ENCODE measurements around the gene MAP2K6. TPM values are rescaled to one million over a fixed set of nuclear protein-coding genes. Genes with fewer than 3 reads are reported as not detected.

The MAP2K6 gene
- total RNA-seq, 1 experiment from 2014 or later: 17.7 TPM

DNA sequence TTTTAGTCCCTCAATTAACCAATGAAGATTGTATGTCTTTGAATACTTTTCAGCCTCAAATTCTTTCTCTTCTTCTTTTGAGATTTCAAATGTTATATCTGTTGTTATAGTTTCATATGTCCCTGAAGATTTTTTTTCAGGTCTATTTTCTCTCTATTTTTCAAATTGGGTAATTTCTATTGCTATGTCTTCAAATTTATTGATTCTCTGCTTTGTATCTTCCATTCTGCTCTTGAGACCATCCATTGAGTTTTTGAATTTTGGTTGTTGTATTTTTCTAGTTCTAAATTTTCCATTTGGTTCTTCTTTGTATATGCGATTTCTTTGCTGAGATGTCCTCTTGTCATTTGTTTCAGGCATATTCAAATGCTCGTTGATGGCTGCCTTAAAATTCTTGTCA is 26.7 kb downstream of the MAP2K6 start:
- no peaks in the 10 kb centered on the region for H3K79me2 ChIP-seq (ENCODE audit: insufficient read depth, low read length)

More for the DNA sequence above, 26.7 kb downstream of the MAP2K6 start:
- no peak overlapping the region for H2BK20ac ChIP-seq (ENCODE audit: low read depth, low read length, poor library complexity, severe bottlenecking)
- no peak overlapping the region for H3T11ph ChIP-seq (ENCODE audit: low read length)
- H3K9me3 ChIP-seq (ENCODE audit: control insufficient read depth, low read depth, low read length): no peaks in the 10 kb centered on the region
- H3K4ac ChIP-seq (ENCODE audit: low read depth, low read length): no peak overlapping the region
- no peak overlapping the region for H2BK5ac ChIP-seq (ENCODE audit: insufficient read length, low read length)
- Mint-ChIP-seq H3K9me3 (peaks cover 0 to 3% of the 10 kb centered on the region in 2 experiments; a peak in 2 of 5 replicates), H3K4me1 (peaks cover 11 to 15% of the 10 kb centered on the region in 2 experiments), H3K36me3 (ENCODE audit: insufficient read depth in 1 of 3, low read depth in 3 of 3) (peaks cover 0 to 7% (median 0%) of the 10 kb centered on the region in 3 experiments; a peak in 3 of 7 replicates), H3K4me3 (no peak overlapping the region), H3K27me3 (ENCODE audit: low read depth) (no peaks in the 10 kb centered on the region), H3K27ac (no peak overlapping the region)
- no peak overlapping the region for H2BK12ac ChIP-seq (ENCODE audit: insufficient read length, low read depth, low read length)
- no peaks in the 10 kb centered on the region for H4K20me1 ChIP-seq (ENCODE audit: control insufficient read depth, insufficient read depth, insufficient read length)
- TF ChIP-seq, protein P1, sequence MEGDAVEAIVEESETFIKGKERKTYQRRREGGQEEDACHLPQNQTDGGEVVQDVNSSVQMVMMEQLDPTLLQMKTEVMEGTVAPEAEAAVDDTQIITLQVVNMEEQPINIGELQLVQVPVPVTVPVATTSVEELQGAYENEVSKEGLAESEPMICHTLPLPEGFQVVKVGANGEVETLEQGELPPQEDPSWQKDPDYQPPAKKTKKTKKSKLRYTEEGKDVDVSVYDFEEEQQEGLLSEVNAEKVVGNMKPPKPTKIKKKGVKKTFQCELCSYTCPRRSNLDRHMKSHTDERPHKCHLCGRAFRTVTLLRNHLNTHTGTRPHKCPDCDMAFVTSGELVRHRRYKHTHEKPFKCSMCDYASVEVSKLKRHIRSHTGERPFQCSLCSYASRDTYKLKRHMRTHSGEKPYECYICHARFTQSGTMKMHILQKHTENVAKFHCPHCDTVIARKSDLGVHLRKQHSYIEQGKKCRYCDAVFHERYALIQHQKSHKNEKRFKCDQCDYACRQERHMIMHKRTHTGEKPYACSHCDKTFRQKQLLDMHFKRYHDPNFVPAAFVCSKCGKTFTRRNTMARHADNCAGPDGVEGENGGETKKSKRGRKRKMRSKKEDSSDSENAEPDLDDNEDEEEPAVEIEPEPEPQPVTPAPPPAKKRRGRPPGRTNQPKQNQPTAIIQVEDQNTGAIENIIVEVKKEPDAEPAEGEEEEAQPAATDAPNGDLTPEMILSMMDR (conservative IDR thresholded peaks at IDR 0.05): no peak
- no peaks in the 10 kb centered on the region for H3K79me1 ChIP-seq (ENCODE audit: insufficient read depth, low read depth, low read length, poor library complexity, severe bottlenecking)
- H3K27me3 ChIP-seq (ENCODE audit: insufficient read depth, low read length): no peaks in the 10 kb centered on the region
- no peak overlapping the region for H3K56ac ChIP-seq (ENCODE audit: insufficient read length, low read depth, low read length)
- no peak overlapping the region for H4K91ac ChIP-seq (ENCODE audit: insufficient read length, low read depth, low read length)
- no peak overlapping the region for H2AK5ac ChIP-seq (ENCODE audit: insufficient read length, low read length)
- no peak overlapping the region for H3K9ac ChIP-seq (ENCODE audit: extremely low read depth, insufficient read length, low read length)
- H3K23me2 ChIP-seq (ENCODE audit: insufficient read length, low read depth, low read length, poor library complexity, severe bottlenecking): no peaks in the 10 kb centered on the region
- H4K5ac ChIP-seq (ENCODE audit: insufficient read length, low read depth, low read length): no peak overlapping the region
- no peak overlapping the region for H3K14ac ChIP-seq (ENCODE audit: insufficient read depth, low read length)
- no peak overlapping the region for H2BK120ac ChIP-seq (ENCODE audit: low read depth, low read length, poor library complexity, severe bottlenecking)
- no peak overlapping the region for H3K27ac ChIP-seq (ENCODE audit: insufficient read length, low read depth, low read length)
- no peak overlapping the region for H3K18ac ChIP-seq (ENCODE audit: insufficient read length, low read depth, low read length)
- H3K23ac ChIP-seq (ENCODE audit: insufficient read length, low read depth, low read length): no peak overlapping the region
- H3K4me2 ChIP-seq (ENCODE audit: insufficient read depth, insufficient read length, low read length): no peak overlapping the region
- no CpG with 5 or more reads among the region's 2 CpGs for WGBS (ENCODE audit: extremely low coverage, insufficient read length, low lambda C conversion rate)
- H4K8ac ChIP-seq (replicated peaks; ENCODE audit: insufficient read length, low read depth, low read length): no peak overlapping the region
- no peak overlapping the region for H2AFZ ChIP-seq (ENCODE audit: low read length)
- no peak for DNase-seq
- no peak overlapping the region for H2BK15ac ChIP-seq (ENCODE audit: low read depth, low read length)
- peaks cover 4% of the 10 kb centered on the region; the same call in 1 of the 2 replicates for H3K4me1 ChIP-seq (ENCODE audit: insufficient read depth, low read length)
